GM19463 (cell line): Measurements from ENCODE around the gene TAS2R19.

Source experiments
- ATAC-seq: cut with Tn5 transposase; IDR thresholded peaks from one replicate; pipeline ENCODE4 v1.9.1; 2021; ENCODE audit warnings: mild to moderate bottlenecking, moderate library complexity; ENCODE audit not compliant: unreplicated experiment

TAS2R19 gene

GRCh38 chr12:10994307-10994706 is 28.1 kb downstream of the TAS2R19 start:
- ATAC-seq, result no peak

DNA sequence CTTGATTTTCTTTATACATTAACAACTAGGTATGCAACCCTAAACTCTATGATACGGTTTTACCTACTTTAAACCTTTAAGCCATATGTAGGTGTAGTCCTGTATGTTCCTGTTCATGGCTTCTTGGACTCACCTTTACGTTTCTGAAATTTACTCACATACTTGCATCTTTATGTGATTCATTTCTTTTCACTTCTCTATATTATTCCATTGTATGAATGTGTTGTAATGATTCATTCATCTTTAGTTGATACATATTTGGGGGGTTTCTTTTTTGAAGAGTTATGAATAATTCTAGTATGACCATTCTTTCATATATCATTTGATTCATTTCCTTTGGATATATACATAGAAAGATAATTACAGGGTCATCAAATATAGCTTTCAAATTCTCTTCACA is 33.3 kb downstream of the TAS2R19 start:
- no peak for ATAC-seq

DNA sequence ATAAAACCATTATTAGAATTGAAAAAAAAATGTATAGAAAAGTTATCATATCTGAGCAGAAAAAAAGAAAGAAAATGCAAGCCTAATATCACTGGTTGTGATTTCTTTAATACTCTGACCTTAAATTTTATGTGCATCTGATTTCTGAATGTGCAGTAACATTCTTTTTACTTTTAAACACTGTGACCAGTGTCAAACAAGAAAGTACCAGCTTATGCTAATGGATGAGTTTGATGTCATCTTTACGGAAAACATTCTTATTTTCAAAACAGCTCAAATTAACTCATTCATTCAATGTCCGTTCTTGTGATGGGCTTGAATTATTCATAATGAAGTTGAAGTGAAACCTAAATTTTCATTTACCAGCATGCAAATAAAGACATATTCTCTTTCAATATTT is 35.6 kb downstream of the TAS2R19 start, which contains the start of gene TAS2R50:
Gene TAS2R50 (minus strand): TSS at position 101 of the 400 bp plus-strand sequence. CDS start 52 bp downstream, at position 49.
- no peak for ATAC-seq

- ATAC-seq, result no peak
Observed at GRCh38 chr12:10982244-10982643, 40.2 kb downstream of the TAS2R19 start.

- ATAC-seq, result no peak
Observed at GRCh38 chr12:10974965-10975364, 47.5 kb downstream of the TAS2R19 start.
